HL-60/S4 treated with retinoic acid at 250 ng/mL for 4 days and 3 days (cell line): ENCODE measurements around the gene EIPR1.

Experiments used
- in situ Hi-C: fragments of 300-500 bp; cut with MboI; formaldehyde crosslinking; loops from 2 replicates; pipeline ENCODE4 v1.7.0; 2022; ENCODE audit warnings: low sequenced_read_pairs

Gene EIPR1

DNA sequence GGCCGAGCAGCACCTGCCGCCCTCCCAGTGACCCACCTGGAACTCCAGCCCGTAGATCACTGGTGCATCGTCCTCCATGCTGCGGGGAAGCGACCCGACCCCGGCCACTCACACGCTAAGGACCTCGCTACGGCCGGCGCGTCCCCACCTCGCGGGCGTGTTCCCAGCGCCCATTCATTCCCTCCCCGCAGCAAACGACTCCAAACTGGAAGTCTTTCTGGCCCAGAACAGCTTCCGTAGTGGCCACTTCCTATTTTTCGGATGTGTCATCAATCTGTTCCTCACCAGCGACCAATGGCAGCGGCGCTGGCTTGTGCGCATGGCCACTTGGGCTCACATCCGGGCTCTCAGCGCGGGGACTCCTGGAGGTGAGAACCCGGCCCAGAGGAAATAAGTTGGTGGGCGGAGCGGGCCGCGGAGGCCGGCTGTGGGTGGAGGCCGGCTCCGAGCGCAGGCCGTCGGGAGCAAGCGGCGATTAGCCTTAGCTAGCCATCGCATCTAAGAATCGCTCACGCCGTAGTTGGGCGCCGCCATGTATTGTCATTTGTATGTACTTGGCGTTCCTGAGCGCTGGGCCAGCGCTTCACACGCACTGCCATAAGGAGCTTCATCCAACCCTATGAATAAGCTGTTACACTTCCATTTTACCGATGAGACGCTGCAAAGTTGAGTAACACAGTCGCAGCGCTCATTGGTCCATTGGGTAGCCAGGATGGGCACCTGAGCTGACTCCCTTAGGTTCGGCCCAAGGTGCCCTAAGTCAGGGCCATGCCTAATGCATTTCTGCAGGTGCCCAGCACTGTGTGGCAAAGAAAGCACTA is at the start of gene EIPR1:
Gene EIPR1 (minus strand): TSS at position 207 of the 821 bp plus-strand sequence. CDS start 129 bp downstream, at position 78.
- in situ Hi-C loops: no loop called here

- in situ Hi-C loops: no loop called here
These were observed 49.7 kb upstream of the EIPR1 start for GRCh38 chr2:3427272-3427671.

- in situ Hi-C loops: no loop called here
These were observed 49.0 kb upstream of the EIPR1 start for GRCh38 chr2:3426615-3427014.

DNA sequence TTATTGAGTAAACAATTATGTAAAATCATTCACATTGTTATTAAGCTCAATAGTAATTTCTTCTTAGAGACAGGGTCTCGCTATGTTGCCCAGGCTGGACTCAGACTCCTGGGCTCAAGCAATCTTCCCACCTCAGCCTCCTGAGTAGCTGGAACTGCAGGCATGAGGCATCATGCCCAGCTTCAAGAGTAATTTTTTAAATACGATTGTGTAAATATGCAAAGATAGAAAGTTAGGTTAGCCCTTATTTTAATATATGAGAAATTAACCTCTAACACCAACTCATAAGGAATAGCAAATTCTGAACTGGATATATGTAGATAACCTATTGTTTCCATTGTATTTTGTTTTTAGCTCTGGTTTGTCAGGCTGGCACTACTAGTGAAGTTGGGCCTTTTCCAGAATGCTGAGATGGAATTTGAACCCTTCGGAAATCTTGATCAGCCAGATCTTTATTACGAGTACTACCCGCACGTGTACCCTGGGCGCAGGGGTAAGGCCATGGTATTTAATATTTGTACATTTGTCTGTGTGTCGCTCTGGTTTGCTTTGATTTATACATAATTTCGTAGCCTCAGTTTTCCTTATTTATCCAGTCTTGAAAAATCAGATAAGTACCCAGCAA is 46.7 kb upstream of the EIPR1 start:
- in situ Hi-C loops: no loop called here

- in situ Hi-C loops: no loop called here
These were observed 46.0 kb upstream of the EIPR1 start for GRCh38 chr2:3423492-3424170.

DNA sequence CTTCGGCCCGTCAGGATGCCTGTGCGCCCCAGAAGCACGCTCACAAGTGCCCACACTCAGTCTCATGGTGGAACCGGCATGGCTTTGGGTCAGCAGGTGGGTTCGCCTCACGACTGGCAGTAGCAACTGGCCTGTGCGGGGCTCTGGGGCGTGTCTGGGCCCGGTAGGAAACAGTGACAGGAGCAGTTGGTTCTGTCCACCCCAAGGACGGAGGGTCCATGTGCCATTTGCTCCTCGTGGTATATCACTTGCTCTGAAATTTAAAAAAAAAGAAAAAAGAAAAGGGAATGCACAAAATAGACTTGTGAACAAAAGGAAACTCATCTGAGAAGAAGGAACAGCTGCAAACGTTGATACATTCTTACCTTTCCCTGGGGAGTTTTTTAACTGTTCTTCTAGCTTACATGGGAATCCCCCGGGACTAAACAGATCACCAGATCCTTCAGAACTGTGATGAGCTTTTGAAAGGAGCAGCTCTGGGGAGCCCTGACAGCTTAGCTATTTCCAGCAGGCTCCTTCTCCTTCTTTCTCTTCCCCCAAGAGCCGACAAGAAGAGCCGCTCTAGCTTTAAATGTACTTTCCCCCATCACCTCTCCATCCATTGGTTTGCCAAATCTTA is 44.7 kb upstream of the EIPR1 start:
- in situ Hi-C loops: no loop called here

GRCh38 chr2:3421580-3421979 is 44.0 kb upstream of the EIPR1 start:
- in situ Hi-C loops: no loop called here

DNA sequence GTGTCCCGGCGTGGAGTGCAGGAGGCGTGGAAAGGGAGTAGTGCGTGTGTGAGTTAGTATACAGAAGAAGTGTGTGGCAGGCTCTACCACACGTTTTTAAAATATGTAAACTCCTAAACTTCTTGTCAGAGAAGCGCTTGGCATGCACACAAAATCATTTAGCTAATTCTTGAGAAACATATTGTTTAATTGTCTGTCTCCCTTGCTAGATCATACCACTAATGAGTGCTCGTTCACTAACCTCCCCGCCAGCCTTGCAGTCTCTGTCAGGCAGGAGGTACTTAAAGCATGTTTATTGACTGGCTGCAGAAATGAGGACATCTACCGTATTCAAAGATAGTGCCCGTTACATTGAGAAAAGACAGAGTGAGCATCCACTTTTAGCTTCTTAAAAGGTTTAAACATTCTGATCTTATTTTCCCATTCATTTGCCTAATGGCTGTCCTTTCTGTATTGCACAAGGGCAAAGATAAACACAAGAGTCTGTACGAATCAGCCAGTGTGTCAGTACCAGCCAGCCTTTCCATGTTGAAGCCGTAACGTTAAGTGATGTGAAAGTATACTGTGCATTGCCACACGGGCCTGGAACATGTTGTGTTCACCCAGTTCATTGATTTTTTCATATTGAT is 43.3 kb upstream of the EIPR1 start:
- in situ Hi-C loops: no loop called here

GRCh38 chr2:3420076-3420768 is 42.6 kb upstream of the EIPR1 start:
- in situ Hi-C loops: no loop called here

GRCh38 chr2:3418766-3419404 is 41.3 kb upstream of the EIPR1 start:
- in situ Hi-C loops: no loop called here

DNA sequence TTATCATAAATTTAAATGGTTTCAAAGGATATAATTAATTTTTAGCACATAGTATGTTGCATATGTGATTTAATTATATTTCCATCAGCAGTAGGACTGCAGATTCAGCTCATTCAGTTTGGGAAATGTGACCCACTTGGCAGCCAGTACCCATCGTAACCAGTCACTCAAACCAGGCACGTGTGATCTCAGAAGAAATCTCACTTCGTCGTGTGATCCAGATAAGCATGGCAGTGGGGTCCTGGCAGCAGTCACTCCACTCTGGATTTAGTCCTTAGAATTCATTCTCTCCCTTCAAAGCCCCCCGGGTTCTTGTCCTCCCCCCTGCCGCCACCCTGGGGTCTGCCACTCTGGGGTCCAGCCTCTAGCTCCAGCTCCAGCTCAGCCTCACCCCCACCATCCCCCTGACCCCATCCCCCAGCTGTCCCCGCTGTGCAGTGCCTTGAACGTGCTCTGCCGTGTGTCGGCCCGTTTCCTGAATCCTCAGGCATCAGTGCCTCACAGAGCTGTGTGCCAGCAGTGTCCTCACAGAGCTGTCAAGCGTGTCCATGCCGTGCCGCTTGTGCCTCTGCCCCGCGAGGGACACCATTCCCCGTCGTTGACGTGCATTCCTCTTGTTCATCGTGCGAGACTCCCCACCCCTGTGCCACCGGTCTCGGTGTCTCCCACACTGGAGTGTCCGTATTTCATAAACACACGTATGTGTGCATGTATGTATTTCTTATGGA is 36.7 kb upstream of the EIPR1 start:
- in situ Hi-C loops: no loop called here

DNA sequence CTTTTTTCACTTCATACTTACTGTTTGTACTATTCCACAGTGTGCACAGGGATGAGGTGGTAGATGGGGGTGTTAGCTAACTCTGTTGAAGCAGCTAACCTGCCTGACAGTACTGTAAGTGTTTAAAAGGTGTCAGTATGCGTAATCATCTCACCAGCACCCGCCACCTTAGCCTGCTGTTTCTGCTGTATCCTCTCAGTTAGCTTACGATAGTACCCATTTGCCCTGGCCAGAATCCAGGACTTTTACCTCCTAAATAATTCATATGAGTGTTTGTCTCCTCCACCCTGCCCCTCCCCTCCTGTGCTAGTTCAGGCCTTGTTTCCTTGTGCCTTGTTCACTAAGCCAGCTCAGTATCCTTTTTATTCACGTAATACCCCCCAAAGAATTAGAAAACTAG is 36.1 kb upstream of the EIPR1 start:
- in situ Hi-C loops: no loop called here

- in situ Hi-C loops: no loop called here
These were observed 33.5 kb upstream of the EIPR1 start for GRCh38 chr2:3411103-3411502.

GRCh38 chr2:3409627-3410170 is 32.1 kb upstream of the EIPR1 start:
- in situ Hi-C loops: no loop called here

DNA sequence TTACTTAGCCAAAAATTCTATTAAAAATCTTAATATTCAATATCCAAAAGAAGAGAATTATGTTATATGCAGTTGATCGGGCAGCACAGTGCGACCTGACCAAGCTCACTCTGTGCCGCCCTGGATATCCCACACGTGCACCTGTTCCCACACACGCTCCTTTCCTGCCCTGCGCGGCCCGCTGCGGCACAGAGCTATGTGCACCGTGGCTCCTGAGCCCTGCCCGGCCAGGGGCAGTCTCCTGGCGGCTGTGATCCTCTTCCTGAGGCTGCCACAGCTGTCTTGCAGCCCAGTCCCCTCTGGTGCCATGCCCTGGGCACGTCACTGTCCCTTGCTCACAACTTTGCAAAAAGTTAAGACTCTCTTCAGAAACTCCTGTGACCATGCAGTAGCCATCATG is 31.2 kb upstream of the EIPR1 start:
- in situ Hi-C loops: no loop called here

DNA sequence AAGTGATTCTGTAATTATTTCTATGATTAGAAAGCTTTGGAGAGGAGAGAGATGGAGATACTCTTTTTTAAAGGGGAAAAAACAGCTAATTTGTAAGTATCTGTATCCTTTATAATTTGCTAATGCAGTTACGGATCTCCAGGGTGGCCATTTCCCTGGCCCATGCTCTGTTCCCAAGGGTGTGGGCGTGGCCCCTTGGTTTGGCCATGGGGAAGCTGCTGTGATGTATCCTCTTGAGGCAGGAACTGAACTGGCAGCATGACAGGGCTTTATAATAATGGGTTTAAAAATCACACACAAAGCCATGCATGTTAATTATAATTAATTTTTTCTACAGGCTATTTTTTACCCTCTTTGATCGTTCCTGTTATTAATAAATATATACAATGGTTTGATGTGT is 28.9 kb upstream of the EIPR1 start:
- in situ Hi-C loops: no loop called here

DNA sequence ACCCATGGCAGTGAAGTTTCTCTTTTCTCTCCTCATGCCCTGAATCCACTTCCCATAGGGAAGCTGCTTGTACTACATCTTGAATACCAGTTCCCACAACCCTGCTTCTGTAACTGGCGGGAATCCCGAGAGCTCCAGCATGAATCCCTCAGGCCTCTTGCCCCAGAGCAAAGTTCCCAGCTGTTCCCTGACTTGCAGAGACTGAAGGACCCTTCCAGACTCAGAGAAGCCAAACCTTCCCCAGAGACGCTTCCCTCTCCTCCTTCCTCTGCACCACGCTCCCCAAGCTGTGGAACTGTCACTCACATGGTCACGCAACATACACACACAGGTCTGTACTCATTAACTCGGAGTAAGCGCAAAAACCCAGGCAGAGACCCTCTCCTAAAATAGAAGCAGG is 28.3 kb upstream of the EIPR1 start:
- in situ Hi-C loops: no loop called here

GRCh38 chr2:3405307-3405706 is 27.7 kb upstream of the EIPR1 start:
- in situ Hi-C loops: no loop called here

- in situ Hi-C loops: no loop called here
These were observed 26.8 kb upstream of the EIPR1 start for GRCh38 chr2:3404349-3404894.
